Stimulated activated CD4-positive, alpha-beta T cell treated with anti-CD3 and anti-CD28 coated beads, Interleukin-2, amount 100 ng/mL, for 48 hours (primary cell): ENCODE results near the gene HOXA5.

Experiments
- DNase-seq, 2 donors: peaks; one replicate each; pipeline ENCODE4 v3.0.0-alpha.2; 2020

HOXA5 gene

GRCh38 chr7:27147199-27148030 lies 3.9 kb upstream of the HOXA5 start, which contains the start of gene HOXA6:
HOXA6 (minus strand) TSS chr7:27147774; CDS start chr7:27147749, 25 bp downstream.
- no peak for DNase-seq

GRCh38 chr7:27146491-27147198 lies 3.2 kb upstream of the HOXA5 start:
- DNase-seq = no peak

GRCh38 chr7:27145914-27146412 lies 2.5 kb upstream of the HOXA5 start:
- DNase-seq = no peak

- DNase-seq = no peak
These were observed 1.9 kb upstream of the HOXA5 start for GRCh38 chr7:27145165-27145913.

DNA sequence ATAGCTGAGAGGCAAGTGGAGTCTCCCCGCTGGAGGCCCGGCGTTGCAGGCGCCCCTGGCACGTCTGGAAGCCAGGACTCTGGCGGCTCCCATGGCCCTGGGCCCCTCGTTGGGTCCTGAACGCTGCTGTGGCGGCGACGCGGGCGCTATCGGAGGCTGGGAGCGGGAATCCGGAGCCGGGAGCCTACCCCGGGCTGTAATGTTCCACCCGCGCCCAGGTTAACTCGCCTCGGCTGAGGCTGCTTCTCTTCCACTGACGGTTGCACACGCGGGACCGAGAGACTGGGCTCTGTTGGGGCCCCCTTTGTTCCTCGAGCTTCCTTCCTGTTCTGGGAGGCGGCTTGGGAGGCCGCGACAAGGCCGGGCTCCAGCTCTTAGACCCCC lies 1.3 kb upstream of the HOXA5 start:
- DNase-seq = no peak

DNA sequence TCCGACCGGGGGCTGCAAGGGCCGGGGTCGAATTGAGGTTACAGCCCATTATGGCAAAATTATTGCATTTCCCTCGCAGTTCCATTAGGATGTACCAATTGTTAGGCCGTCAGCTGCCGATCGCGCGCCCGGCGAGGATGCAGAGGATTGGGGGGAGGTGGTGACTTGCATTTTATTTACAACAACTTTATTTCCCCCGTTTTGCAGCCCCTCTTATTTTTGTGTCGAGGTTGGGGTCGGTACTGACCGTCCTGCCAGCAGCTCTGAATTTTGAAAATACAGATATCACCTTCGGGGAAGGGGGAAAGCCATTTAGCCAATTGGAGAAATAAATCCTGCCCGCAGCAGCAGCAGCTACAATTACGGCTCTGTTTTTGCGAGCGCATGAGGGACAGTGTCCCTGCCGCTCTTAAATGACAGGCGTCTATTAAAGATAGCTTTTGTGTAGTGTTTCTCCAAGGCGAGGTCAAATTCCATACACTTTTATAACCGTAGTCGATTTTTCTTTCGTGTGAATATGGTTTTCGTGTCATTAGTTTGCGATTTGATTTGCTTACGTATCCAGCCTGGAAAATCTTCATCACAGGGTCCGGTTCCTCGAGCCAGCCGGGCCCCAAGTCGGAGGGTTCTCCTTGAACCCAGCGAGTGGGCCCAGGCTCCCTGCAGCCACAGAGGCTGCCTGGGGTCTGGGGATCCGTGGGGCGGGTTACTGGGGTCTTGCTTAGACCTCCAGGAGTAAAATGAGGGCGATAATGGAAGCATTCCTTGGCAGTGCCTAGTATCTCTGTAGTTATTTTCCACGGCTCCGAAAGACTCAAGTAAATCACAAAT lies 684 bp upstream of the HOXA5 start:
- no peak for DNase-seq

- no peak for DNase-seq
These were observed 880 bp downstream of the HOXA5 start for GRCh38 chr7:27142580-27143022.

GRCh38 chr7:27141923-27142579 lies 1.4 kb downstream of the HOXA5 start:
- no peak for DNase-seq

DNA sequence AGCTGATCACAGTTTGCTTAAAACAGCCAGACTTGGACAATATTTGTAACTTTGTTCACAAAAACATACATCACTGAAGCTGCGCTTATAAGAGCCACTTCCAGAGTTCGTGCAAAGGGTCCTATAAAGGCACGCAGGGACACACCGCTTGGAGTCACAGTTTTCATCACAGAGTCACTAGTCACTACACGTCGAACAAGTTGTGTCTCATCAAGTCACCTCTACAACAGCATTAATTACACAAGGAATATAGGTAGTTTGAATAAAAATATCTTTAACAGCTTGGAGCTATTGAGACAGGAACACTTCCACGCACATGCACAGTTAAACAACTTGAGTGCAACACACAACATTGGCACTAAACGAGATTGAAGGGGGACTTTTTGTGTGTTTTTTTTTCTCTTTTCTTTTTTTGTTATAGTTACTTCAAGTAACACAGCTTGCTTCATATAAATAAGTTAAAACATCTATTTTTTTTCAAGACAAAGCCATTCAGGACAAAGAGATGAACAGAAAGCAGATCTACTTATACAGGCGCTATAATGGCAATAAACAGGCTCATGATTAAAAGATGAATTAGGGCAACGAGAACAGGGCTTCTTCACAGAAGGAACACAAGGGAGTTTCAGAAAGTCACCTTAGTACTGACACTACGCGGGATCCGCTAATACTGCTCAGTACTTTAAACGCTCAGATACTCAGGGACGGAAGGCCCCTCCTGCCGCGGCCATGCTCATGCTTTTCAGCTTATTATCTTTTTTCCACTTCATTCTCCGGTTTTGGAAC lies 2.2 kb downstream of the HOXA5 start:
- DNase-seq = no peak

- no peak for DNase-seq
These were observed 3.2 kb downstream of the HOXA5 start for GRCh38 chr7:27140126-27140857.

DNA sequence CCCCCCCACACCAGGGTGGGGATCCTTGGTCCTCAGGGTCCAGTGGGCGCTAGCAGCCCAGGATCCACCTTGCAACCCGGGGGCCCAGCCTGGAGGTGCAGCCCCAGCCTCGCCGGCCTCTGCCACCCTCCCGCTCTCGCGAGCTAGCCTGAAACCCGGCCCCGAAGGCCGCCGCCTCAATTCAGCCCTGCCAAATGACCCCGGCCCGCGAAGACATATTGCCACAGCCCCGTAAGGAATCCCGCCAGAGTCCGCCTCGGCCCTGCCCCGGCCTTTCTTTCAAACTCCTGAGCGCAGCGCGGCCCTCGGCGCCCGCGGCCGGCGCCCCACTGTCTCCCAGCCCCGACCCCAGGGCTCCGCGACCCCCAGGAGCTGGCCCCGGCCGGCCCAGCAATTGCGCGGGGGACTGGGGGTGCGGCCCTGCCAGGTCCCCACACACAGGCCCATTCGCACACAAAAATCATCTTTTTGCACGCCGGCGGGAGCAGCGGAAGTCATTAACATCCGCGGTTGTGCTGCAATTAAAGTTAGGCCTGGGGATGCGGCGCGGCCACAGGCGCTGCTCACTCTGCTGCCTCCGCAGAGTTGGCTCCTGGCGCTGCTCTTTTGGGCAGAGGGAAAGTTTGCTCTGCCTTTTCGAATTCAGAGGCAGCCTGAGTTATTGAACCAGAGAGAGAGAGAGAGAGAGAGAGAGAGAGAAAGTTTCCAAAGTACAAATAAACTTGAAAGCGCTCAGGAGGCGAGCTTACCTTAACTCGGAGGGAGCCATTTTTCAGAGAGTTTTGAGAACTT lies 4.0 kb downstream of the HOXA5 start:
- DNase-seq = no peak

DNA sequence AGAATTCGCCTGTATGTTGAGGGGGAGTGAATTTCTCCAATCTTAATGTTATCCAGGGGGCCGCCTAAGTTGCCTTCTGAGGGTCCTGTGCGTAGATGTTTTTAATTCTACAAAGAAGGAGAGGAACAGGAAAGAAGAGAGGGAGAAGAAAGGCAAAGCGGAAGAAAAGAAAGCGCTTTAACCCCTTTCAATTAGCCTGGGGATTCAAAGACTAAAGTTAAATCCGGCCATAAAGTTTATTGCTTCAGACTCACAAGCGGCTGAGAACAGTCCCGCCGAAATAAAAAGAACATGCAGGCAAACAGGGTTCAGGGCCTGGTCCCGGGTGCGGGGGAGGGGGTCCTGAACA lies 4.5 kb downstream of the HOXA5 start:
- no peak for DNase-seq

GRCh38 chr7:27138472-27138871 lies 5.0 kb downstream of the HOXA5 start:
- no peak for DNase-seq

GRCh38 chr7:27137640-27138315 lies 5.7 kb downstream of the HOXA5 start:
- DNase-seq = no peak

- DNase-seq = no peak
These were observed 9.1 kb downstream of the HOXA5 start for GRCh38 chr7:27134392-27134791.

DNA sequence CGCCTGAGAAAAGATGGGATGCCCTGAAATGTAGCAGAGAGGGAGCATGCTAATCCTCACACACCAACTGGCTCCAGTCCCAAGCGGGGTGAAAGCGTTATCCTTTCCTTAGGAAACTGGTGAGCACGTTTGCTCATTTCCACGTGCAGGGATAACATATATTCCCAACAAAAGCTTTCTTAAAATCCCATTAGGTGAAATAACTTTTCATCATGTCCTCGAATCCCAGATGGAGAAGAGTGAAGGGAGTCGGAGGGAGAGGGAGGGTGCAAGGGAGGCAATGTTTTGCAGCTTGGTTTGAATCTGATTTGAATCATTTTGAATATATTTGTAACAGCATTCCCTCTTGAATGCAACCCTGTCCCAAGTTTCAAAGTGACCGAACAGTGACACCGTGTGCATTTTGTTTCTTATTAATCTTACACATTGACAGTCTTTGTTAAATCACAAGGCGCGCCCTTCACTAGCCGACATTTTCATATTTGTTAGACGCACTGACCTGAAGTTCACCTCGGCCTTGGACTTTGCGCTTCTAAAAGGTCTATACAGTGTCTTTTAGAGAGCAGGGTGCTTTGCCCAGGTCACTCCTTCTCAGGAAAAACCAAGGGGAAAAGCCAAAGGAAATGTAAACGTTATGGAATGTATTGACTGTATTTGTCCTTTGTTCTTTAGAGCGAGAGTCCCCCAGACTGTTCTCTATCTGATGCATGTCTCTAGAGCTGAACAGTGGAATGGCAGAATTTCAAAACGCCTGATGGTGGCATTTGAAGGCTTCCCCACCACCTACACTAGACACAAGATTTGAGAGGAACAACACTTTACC lies 9.9 kb downstream of the HOXA5 start:
- DNase-seq = no peak

- no peak for DNase-seq
These were observed 10.5 kb downstream of the HOXA5 start for GRCh38 chr7:27132978-27133377.

GRCh38 chr7:27132214-27132613 lies 11.3 kb downstream of the HOXA5 start:
- no peak for DNase-seq
